Sigmoid colon (tissue), 4 donors: Measurements from ENCODE around the gene MAP4.
"Not testable (repeated sequence)": the region's sequence is repeated elsewhere in the genome, so short reads cannot be mapped to it uniquely, and the experiment has no call there.

Source experiments
- EP300 ChIP-seq, 4 donors: sonication (generic); formaldehyde crosslinking; IDR thresholded peaks; one replicate each; pipeline ENCODE4 v1.6.1; 2017; ENCODE audit warnings: antibody characterized with exemption in 4 of 4
- POLR2A ChIP-seq, 2 donors: fragments of 450-650 bp; IDR thresholded peaks; one replicate each; pipeline ENCODE4 v1.6.1; 2016; ENCODE audit warnings: antibody characterized with exemption in 2 of 2, mild to moderate bottlenecking in 2 of 2, moderate library complexity in 2 of 2
- POLR2AphosphoS5 ChIP-seq, 4 donors: sonication (generic); formaldehyde crosslinking; IDR thresholded peaks; one replicate each; pipeline ENCODE4 v1.6.1; 2017; ENCODE audit warnings: antibody characterized with exemption in 4 of 4
- TF ChIP-seq, protein P1 (sequence below), 4 experiments: fragments of 450-650 bp in 3 of 4; fragments of 200-600 bp in 1 of 4; IDR thresholded peaks; one replicate each; pipeline ENCODE4 v1.5.1; 2016 to 2019; ENCODE audit warnings: antibody characterized with exemption in 4 of 4, mild to moderate bottlenecking in 3 of 4, moderate library complexity in 2 of 4

DNA sequence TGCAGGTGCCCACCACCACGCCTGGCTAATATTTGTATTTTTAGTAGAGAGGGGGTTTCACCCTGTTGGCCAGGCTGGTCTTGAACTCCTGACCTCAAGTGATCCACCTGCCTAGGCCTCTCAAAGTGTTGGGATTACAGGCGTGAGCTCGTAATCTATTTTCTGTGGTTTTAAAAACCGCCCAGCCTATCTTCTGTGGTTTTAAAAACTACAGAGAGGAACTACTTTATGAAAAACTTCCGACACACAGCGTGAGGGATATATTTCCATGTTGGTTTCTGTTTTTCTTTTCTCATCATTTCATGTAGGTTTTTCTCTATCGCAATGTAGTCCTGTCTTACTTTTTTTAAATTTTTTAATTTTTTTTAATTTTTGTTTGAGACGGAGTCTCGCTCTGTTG, 186.7 kb downstream of the MAP4 start:
- TF ChIP-seq, protein P1, sequence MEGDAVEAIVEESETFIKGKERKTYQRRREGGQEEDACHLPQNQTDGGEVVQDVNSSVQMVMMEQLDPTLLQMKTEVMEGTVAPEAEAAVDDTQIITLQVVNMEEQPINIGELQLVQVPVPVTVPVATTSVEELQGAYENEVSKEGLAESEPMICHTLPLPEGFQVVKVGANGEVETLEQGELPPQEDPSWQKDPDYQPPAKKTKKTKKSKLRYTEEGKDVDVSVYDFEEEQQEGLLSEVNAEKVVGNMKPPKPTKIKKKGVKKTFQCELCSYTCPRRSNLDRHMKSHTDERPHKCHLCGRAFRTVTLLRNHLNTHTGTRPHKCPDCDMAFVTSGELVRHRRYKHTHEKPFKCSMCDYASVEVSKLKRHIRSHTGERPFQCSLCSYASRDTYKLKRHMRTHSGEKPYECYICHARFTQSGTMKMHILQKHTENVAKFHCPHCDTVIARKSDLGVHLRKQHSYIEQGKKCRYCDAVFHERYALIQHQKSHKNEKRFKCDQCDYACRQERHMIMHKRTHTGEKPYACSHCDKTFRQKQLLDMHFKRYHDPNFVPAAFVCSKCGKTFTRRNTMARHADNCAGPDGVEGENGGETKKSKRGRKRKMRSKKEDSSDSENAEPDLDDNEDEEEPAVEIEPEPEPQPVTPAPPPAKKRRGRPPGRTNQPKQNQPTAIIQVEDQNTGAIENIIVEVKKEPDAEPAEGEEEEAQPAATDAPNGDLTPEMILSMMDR (IDR thresholded peaks at IDR 0.05), result not testable (repeated sequence)
- TF ChIP-seq POLR2AphosphoS5, POLR2A, EP300 (IDR thresholded peaks at IDR 0.05): not testable (repeated sequence)
